Right lobe of liver (tissue), 6 donors: ENCODE data around the gene CPNE9. TPM values are rescaled to one million over a fixed set of nuclear protein-coding genes. Genes with fewer than 3 reads are reported as not detected.
A peak's percentile ranks its signal among the peaks of the same experiment; 100 is the strongest.

Experiments
- ATAC-seq, 4 donors: fragments of 200-7000 bp; cut with Tn5 transposase; one replicate each; pipeline ENCODE4 v1.9.1; 2020; ENCODE audit warnings: mild to moderate bottlenecking in 4 of 4, moderate library complexity in 4 of 4
- DNase-seq, 3 donors: peaks; one replicate each; pipeline ENCODE4 v3.0.0-alpha.2; 2020
- H3K27ac ChIP-seq, 3 donors: fragments of 200-600 bp; one replicate each; pipeline ENCODE4 v1.8.0; 2022
- H3K27me3 ChIP-seq, 2 donors: fragments of 200-600 bp; one replicate each; pipeline ENCODE4 v1.8.0; 2022
- H3K36me3 ChIP-seq, 4 donors: fragments of 200-600 bp; sonication (generic) in 1 of 4; one replicate each; pipeline versions ENCODE4 v1.5.1 to v1.8.0; 2017 to 2022; ENCODE audit warnings: control low read depth in 1 of 4
- H3K4me1 ChIP-seq, 4 donors: fragments of 200-600 bp; sonication (generic) in 1 of 4; one replicate each; pipeline versions ENCODE4 v1.5.1 to v1.8.0; 2017 to 2022; ENCODE audit warnings: control low read depth in 1 of 4
- H3K4me3 ChIP-seq, 3 donors: fragments of 200-600 bp; one replicate each; pipeline ENCODE4 v1.8.0; 2022
- H3K9me3 ChIP-seq, 4 donors: fragments of 200-600 bp; sonication (generic) in 1 of 4; one replicate each; pipeline versions ENCODE4 v1.5.1 to v1.8.0; 2017 to 2022; ENCODE audit warnings: control low read depth in 1 of 4
- CTCF ChIP-seq, 4 donors: fragments of 200-600 bp in 3 of 4; fragments of 450-650 bp in 1 of 4; IDR thresholded peaks; one replicate each; pipeline versions ENCODE4 v1.5.1 to v1.8.0; 2016 to 2022; ENCODE audit warnings: antibody characterized with exemption in 4 of 4, mild to moderate bottlenecking in 2 of 4
- POLR2A ChIP-seq: fragments of 450-650 bp; IDR thresholded peaks from one replicate; pipeline ENCODE4 v1.6.1; 2017; ENCODE audit warnings: antibody characterized with exemption, mild to moderate bottlenecking
- WGBS: methylation state at CpG from one replicate; pipeline ENCODE4 v1.1.6; 2018; ENCODE audit warnings: low coverage, low lambda C conversion rate; ENCODE audit not compliant: insufficient coverage; ENCODE audit errors: missing lambda C conversion rate; 5-methylcytosine and 5-hydroxymethylcytosine counted together
- intact Hi-C, 2 donors: fragments of 100-400 bp; cut with DNase I; formaldehyde crosslinking; loops; one replicate each; pipeline versions ENCODE4 v1.11.2 to v1.14.1; 2022
- total RNA-seq, 6 experiments: library from RNA; depleted of rRNA in 2 of 6; stranded (reverse); fragments of >200 nt in 2 of 6; fragmentation: NEBNext Ultra II Directional in 3 of 6; extraction: Animal tissue kit (Norgen Biotek cat#: 25700) in 3 of 6; gene quantifications; one replicate each; pipeline versions ENCODE4 v1.1.0 to v1.2.4, GENCODE V29; 2016 to 2023
- donor health status: DM: no; HTN: yes; CAD: no.
- donor health status: DM: no; HTN: no; CAD: no.
- donor health status: DM: no; HTN: no; CAD: no.
- donor health status: DM: no; HTN: yes; CAD: no.
- donor health status: DM: no; HTN: yes; CAD: no.

CPNE9 gene
- total RNA-seq, 6 experiments from 2014 or later: not detected

GRCh38 chr3:9721015-9721699 lies 17.5 kb downstream of the CPNE9 start:
- Histone ChIP-seq H3K36me3 (no peaks in the 10 kb centered on the region), H3K27ac (no peak overlapping the region), H3K4me3 (no peak overlapping the region), H3K9me3 (no peaks in the 10 kb centered on the region), H3K27me3 (no peaks in the 10 kb centered on the region), H3K4me1 (no peaks in the 10 kb centered on the region)
- 35% methylated on average over 7 of the region's 7 CpGs for WGBS
- TF ChIP-seq POLR2A (no peak), CTCF (IDR thresholded peaks at IDR 0.05) (no peak)
- ATAC-seq: no peak
- no peak for DNase-seq
- intact Hi-C loops: no loop called here

- no peaks in the 10 kb centered on the region for H3K36me3 ChIP-seq
- no peak overlapping the region for H3K4me3 ChIP-seq
- 25% methylated on average over 1 of the region's 2 CpGs for WGBS
- H3K27ac ChIP-seq: no peak overlapping the region
- no peaks in the 10 kb centered on the region for H3K9me3 ChIP-seq
- no peak for TF ChIP-seq POLR2A
- TF ChIP-seq CTCF (IDR thresholded peaks at IDR 0.05): no peak
- ATAC-seq: no peak
- H3K27me3 ChIP-seq: no peaks in the 10 kb centered on the region
- intact Hi-C loops: no loop called here
- no peak for DNase-seq
- H3K4me1 ChIP-seq: no peaks in the 10 kb centered on the region
Measured at GRCh38 chr3:9721700-9722060, 18.0 kb downstream of the CPNE9 start.

GRCh38 chr3:9725775-9726515 lies 22.3 kb downstream of the CPNE9 start:
- ATAC-seq: no peak
- Histone ChIP-seq H3K4me3 (no peak overlapping the region), H3K27me3 (no peaks in the 10 kb centered on the region), H3K9me3 (no peaks in the 10 kb centered on the region), H3K36me3 (no peaks in the 10 kb centered on the region), H3K27ac (no peak overlapping the region), H3K4me1 (no peaks in the 10 kb centered on the region)
- intact Hi-C loops: no loop called here
- TF ChIP-seq CTCF (IDR thresholded peaks at IDR 0.05) (no peak), POLR2A (no peak)
- no peak for DNase-seq
- 64% methylated on average over 4 of the region's 4 CpGs for WGBS

GRCh38 chr3:9727041-9727595 lies 23.5 kb downstream of the CPNE9 start:
- Histone ChIP-seq H3K27ac (no peak overlapping the region), H3K27me3 (no peaks in the 10 kb centered on the region), H3K4me1 (peaks cover 0 to under 1% (median 0%) of the 10 kb centered on the region in 4 donors), H3K36me3 (no peaks in the 10 kb centered on the region), H3K9me3 (no peaks in the 10 kb centered on the region), H3K4me3 (no peak overlapping the region)
- TF ChIP-seq POLR2A (no peak), CTCF (IDR thresholded peaks at IDR 0.05) (peak in 3 of 4 donors; percentile 20 to 29 (median 26))
- intact Hi-C loops: no loop called here
- ATAC-seq (no peak), DNase-seq (no peak)
- WGBS: 6% methylated on average over 8 of the region's 11 CpGs
